ENCODE results near the gene AMER3.

AMER3 gene

DNA sequence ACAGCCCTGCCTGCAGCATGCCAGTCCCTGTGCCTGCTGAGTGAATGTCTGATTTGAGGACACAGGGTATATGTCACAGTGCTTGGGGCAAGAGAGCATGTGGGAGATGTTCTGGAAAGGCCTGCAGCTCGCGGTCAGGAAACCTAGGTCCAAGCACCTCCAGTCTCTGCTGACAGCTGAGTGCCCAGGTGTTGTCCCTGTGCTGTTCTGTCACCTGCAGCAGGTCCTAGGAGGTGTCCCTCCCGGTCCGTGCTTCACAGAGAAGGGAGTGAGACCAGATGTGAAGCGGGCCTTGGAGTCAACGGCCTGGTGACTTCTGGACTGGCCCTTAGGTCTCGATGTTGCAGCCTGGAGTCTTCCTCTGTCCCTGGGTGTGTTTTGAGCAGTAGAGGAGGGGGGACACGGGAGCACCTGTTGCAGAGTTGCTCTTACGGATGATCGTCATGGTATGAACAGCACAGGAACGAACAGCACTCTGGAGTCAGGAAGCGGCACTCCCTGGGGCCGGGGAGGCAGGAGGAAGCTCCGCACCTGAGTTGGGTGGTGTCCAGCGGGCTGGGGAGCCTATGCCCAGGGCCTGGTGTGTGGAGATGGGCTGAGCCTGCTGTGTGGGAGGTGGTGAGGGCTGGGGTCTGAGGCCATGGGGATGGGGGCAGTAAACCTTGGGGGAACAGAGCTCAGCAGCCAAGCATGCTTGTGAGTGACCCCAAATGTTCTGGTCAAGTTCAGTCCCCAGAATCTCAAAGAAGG is 59.8 kb downstream of the AMER3 start:
- DNase-seq (ENCODE audit: low read depth in 2 of 2, low spot score in 1 of 2): no peak

Measured in stimulated activated CD8-positive, alpha-beta memory T cell treated with anti-CD3 and anti-CD28 coated beads, Interleukin-4, amount 100 ng/mL, for 1 hour (primary cell).